IMR-90 (cell line): ENCODE measurements around the gene PRR12. TPM values are rescaled to one million over a fixed set of nuclear protein-coding genes. Genes with fewer than 3 reads are reported as not detected.

Experiments
- ATAC-seq: fragments of 200-7000 bp; cut with Tn5 transposase; 2 replicates; pipeline ENCODE4 v1.9.1; 2020; ENCODE audit warnings: low read depth, mild to moderate bottlenecking, moderate library complexity
- BruUV-seq: library from RNA; stranded (reverse); fragments of 400-500 nt; replicated peaks from 2 replicates; lab custom pipeline; 2021; lab: Mats Ljungman, UMichigan
- CTCF ChIA-PET: fragments of 300-600 bp; formaldehyde crosslinking; extraction: SDS; loops from one replicate; lab custom pipeline; 2021; ENCODE audit warnings: antibody characterized with exemption; lab: Yijun Ruan, JAX
- POLR2A ChIA-PET: fragments of 300-600 bp; sonication (Branson Sonifier 250); formaldehyde crosslinking; loops from one replicate; lab custom pipeline; 2022; ENCODE audit warnings: antibody characterized with exemption; ENCODE audit not compliant: unreplicated experiment; lab: Charles Lee
- DNase-seq: peaks from one replicate; pipeline ENCODE4 v3.0.0; 2013
- H2AFZ ChIP-seq: replicated peaks from 2 replicates; pipeline ENCODE3; 2013; ENCODE audit warnings: low read length, mild to moderate bottlenecking; ENCODE audit not compliant: poor library complexity
- H2AK5ac ChIP-seq: 2 replicates; pipeline ENCODE4 v1.6.1; 2013; ENCODE audit warnings: low read depth, low read length, inconsistent platforms
- H2AK9ac ChIP-seq: replicated peaks from 2 replicates; pipeline ENCODE3; 2013; ENCODE audit warnings: mild to moderate bottlenecking, low read depth, low read length, moderate library complexity; ENCODE audit not compliant: poor library complexity
- H2BK120ac ChIP-seq: 2 replicates; pipeline ENCODE4 v1.6.1; 2013; ENCODE audit warnings: low read depth, low read length, inconsistent platforms
- H2BK15ac ChIP-seq: 3 replicates; pipeline ENCODE4 v1.6.1; 2013; ENCODE audit warnings: low read depth, low read length, inconsistent platforms
- H2BK20ac ChIP-seq: 2 replicates; pipeline ENCODE4 v1.6.1; 2013; ENCODE audit warnings: low read depth, mild to moderate bottlenecking, inconsistent platforms, low read length, moderate library complexity
- H2BK5ac ChIP-seq: 2 replicates; pipeline ENCODE4 v1.6.1; 2013; ENCODE audit warnings: mild to moderate bottlenecking, low read depth, low read length, inconsistent platforms; ENCODE audit not compliant: poor library complexity, severe bottlenecking
- H3K14ac ChIP-seq: replicated peaks from 2 replicates; pipeline ENCODE4 v1.6.1; 2013; ENCODE audit warnings: low read depth, low read length, inconsistent platforms
- H3K18ac ChIP-seq: 2 replicates; pipeline ENCODE4 v1.6.1; 2013; ENCODE audit warnings: low read depth, low read length, control low read depth
- H3K23ac ChIP-seq: 2 replicates; pipeline ENCODE4 v1.6.1; 2013; ENCODE audit warnings: low read depth, low read length, inconsistent platforms
- H3K27ac ChIP-seq: 2 replicates; pipeline ENCODE4 v1.5.1; 2013; ENCODE audit warnings: mild to moderate bottlenecking, control low read depth, low read length; ENCODE audit not compliant: insufficient read depth
- H3K27me3 ChIP-seq: 2 replicates; pipeline ENCODE4 v1.6.1; 2013; ENCODE audit warnings: low read length; ENCODE audit not compliant: control insufficient read depth, insufficient read depth
- H3K36me3 ChIP-seq: 2 replicates; pipeline ENCODE4 v1.6.1; 2013; ENCODE audit warnings: low read length, mixed read lengths; ENCODE audit not compliant: control insufficient read depth, insufficient read depth
- H3K4ac ChIP-seq: 2 replicates; pipeline ENCODE4 v1.6.1; 2013; ENCODE audit warnings: low read depth, low read length, inconsistent platforms
- H3K4me1 ChIP-seq: 2 replicates; pipeline ENCODE4 v1.6.1; 2013; ENCODE audit warnings: low read length, mixed read lengths; ENCODE audit not compliant: control insufficient read depth, insufficient read depth
- H3K4me2 ChIP-seq: 2 replicates; pipeline ENCODE4 v1.6.1; 2013; ENCODE audit warnings: low read depth, mild to moderate bottlenecking, control low read depth, low read length, moderate library complexity
- H3K4me3 ChIP-seq: 2 replicates; pipeline ENCODE4 v1.5.1; 2013; ENCODE audit warnings: low read depth, mild to moderate bottlenecking, control low read depth, low read length, moderate library complexity; ENCODE audit not compliant: insufficient read depth
- H3K56ac ChIP-seq: 2 replicates; pipeline ENCODE4 v1.6.1; 2013; ENCODE audit warnings: low read length, inconsistent platforms; ENCODE audit not compliant: insufficient read depth; ENCODE audit errors: extremely low read depth
- H3K79me1 ChIP-seq, 2 experiments: 2 replicates each; pipeline ENCODE4 v1.6.1; 2013; ENCODE audit warnings: low read length in 2 of 2, inconsistent platforms in 1 of 2, low read depth in 1 of 2
- H3K9ac ChIP-seq: 2 replicates; pipeline ENCODE4 v1.6.1; 2013; ENCODE audit warnings: low read depth, low read length, control low read depth
- H3K9me1 ChIP-seq: 2 replicates; pipeline ENCODE4 v1.6.1; 2013; ENCODE audit warnings: low read length, inconsistent platforms; ENCODE audit not compliant: insufficient read depth
- H3K9me3 ChIP-seq: 2 replicates; pipeline ENCODE4 v1.6.1; 2013; ENCODE audit warnings: low read length; ENCODE audit not compliant: control insufficient read depth, insufficient read depth
- H4K20me1 ChIP-seq: 2 replicates; pipeline ENCODE4 v1.6.1; 2013; ENCODE audit warnings: low read length, inconsistent platforms; ENCODE audit not compliant: insufficient read depth
- H4K5ac ChIP-seq: 2 replicates; pipeline ENCODE4 v1.6.1; 2013; ENCODE audit warnings: mild to moderate bottlenecking, low read depth, low read length, control low read depth
- H4K8ac ChIP-seq, 2 experiments: 2 replicates each; pipeline ENCODE4 v1.6.1; 2013; ENCODE audit warnings: low read depth in 2 of 2, low read length in 2 of 2, control low read depth in 1 of 2, inconsistent platforms in 1 of 2
- H4K91ac ChIP-seq: 2 replicates; pipeline ENCODE4 v1.6.1; 2013; ENCODE audit warnings: low read depth, low read length, inconsistent platforms; ENCODE audit not compliant: insufficient read depth
- BHLHE40 ChIP-seq: fragments of 150-350 bp; IDR thresholded peaks from 2 replicates; pipeline ENCODE4 v1.6.1; 2016; ENCODE audit warnings: mild to moderate bottlenecking, low read depth, low read length
- CEBPB ChIP-seq: IDR thresholded peaks from 2 replicates; pipeline ENCODE4 v1.6.1; 2012; ENCODE audit warnings: low read depth, low read length, improper control_type of control experiment
- MAFK ChIP-seq: IDR thresholded peaks from 2 replicates; pipeline ENCODE4 v1.6.1; 2012; ENCODE audit warnings: low read depth, low read length, improper control_type of control experiment
- POLR2A ChIP-seq: IDR thresholded peaks from 2 replicates; pipeline ENCODE4 v1.6.1; 2012; ENCODE audit warnings: mild to moderate bottlenecking, low read depth, low read length
- USF2 ChIP-seq: fragments of 150-350 bp; IDR thresholded peaks from 2 replicates; pipeline ENCODE4 v1.6.1; 2017; ENCODE audit warnings: mild to moderate bottlenecking, antibody characterized with exemption, low read length, low read depth
- WGBS, 2 experiments: methylation state at CpG; one replicate each; pipeline versions ENCODE4 v1.1.5 to v1.1.7; 2013; ENCODE audit warnings: missing lambda C conversion rate in 2 of 2; ENCODE audit not compliant: insufficient read length in 1 of 2; ENCODE audit errors: extremely low coverage in 2 of 2; 5-methylcytosine and 5-hydroxymethylcytosine counted together
- dilution Hi-C: fragments of 300-500 bp; cut with HindIII; formaldehyde crosslinking; loops from one replicate; pipeline ENCODE4 v1.14.3; 2018; ENCODE audit warnings: low sequenced_read_pairs; ENCODE audit not compliant: unreplicated experiment
- in situ Hi-C: fragments of 300-500 bp; cut with MboI; formaldehyde crosslinking; loops from 3 replicates; pipeline ENCODE4 v1.14.3; 2019; ENCODE audit warnings: low sequenced_read_pairs, inconsistent platforms, mixed read lengths
- intact Hi-C: fragments of 100-400 bp; cut with micrococcal nuclease; formaldehyde crosslinking; loops from 2 replicates; pipeline ENCODE4 v1.10.0; 2022
- polyA plus RNA-seq, 3 experiments: library from polyadenylated mRNA; depleted of rRNA; stranded (reverse); fragments of >200 nt; gene quantifications; 2 replicates each; pipeline ENCODE4 v1.2.3, GENCODE V29; 2012; ENCODE audit warnings: low replicate concordance in 1 of 3
- total RNA-seq: library from RNA; depleted of rRNA; stranded (reverse); fragments of >200 nt; gene quantifications from 2 replicates; pipeline ENCODE4 v1.2.3, GENCODE V29; 2012
- TF ChIP-seq, protein P1 (sequence below): conservative IDR thresholded peaks from 2 replicates; pipeline ENCODE4 v1.5.1; 2012; ENCODE audit warnings: mild to moderate bottlenecking, low read depth, low read length, improper control_type of control experiment

Gene PRR12
- total and polyA plus RNA-seq, 2 of the 4 experiments (the other 2 are of a cell fraction), result 0.36 to 4.1 TPM

DNA sequence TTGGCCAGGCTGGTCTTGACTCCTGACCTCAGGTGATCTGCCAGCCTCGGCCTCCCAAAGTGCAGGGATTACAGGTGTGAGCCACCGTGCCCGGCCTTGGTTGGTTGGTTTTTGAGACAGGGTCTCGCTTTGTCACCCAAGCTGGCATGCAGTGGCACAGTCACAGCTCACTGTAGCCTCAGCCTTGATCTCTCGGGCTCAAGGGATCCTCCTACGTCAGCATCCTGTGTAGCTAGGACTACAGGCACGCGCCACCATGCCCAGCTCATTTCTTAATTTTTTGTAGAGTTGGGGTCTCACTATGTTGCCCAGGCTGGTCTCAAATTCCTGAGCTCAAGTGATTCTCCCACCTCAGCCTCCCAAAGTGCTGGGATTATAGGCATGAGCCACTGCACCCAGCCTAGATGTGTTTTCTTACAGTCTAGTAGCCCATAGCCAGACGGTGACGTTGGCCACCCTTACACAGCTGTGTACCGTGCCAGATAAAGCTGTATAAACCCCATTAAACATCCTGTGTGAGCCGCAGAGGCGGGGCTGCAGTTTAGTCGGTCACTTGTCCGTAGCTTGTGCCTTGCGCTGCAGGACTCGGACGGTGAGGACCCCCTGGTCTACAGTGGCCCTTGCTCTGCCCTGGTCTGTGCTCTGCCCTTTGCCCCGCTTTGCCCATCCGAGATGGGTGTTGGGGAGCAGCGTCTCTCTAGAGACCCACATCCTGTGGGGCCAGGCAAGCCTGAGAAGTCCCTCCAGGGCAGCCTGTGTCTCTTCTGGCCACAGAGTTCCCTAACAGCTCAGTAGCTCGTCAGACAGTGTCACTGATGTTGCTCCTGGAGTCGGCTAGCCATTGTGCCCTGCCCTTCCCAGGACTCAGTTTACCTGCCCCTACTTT lies 64.8 kb downstream of the PRR12 start:
- BruUV-seq, result no TSS peak
- H2BK5ac ChIP-seq, result no peak overlapping the region
- no peak overlapping the region for H2BK120ac ChIP-seq
- H3K4me3 ChIP-seq, result no peak overlapping the region
- no peak overlapping the region for H2AFZ ChIP-seq
- TF ChIP-seq, protein P1, sequence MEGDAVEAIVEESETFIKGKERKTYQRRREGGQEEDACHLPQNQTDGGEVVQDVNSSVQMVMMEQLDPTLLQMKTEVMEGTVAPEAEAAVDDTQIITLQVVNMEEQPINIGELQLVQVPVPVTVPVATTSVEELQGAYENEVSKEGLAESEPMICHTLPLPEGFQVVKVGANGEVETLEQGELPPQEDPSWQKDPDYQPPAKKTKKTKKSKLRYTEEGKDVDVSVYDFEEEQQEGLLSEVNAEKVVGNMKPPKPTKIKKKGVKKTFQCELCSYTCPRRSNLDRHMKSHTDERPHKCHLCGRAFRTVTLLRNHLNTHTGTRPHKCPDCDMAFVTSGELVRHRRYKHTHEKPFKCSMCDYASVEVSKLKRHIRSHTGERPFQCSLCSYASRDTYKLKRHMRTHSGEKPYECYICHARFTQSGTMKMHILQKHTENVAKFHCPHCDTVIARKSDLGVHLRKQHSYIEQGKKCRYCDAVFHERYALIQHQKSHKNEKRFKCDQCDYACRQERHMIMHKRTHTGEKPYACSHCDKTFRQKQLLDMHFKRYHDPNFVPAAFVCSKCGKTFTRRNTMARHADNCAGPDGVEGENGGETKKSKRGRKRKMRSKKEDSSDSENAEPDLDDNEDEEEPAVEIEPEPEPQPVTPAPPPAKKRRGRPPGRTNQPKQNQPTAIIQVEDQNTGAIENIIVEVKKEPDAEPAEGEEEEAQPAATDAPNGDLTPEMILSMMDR, result no peak
- no peak for TF ChIP-seq POLR2A
- TF ChIP-seq MAFK, result no peak
- no peak for TF ChIP-seq BHLHE40
- no peak for TF ChIP-seq CEBPB
- TF ChIP-seq USF2, result no peak
- 93% methylated on average over 9 of the region's 23 CpGs; no CpG with 5 or more reads in 1 of the 2 experiments for WGBS, 2 experiments
- no peaks in the 10 kb centered on the region for H3K4me1 ChIP-seq
- H3K36me3 ChIP-seq, result peaks cover 84% of the 10 kb centered on the region
- H3K9ac ChIP-seq, result no peak overlapping the region
- no peak overlapping the region for H2BK15ac ChIP-seq
- H3K14ac ChIP-seq, result no peak overlapping the region
- H3K23ac ChIP-seq, result no peak overlapping the region
- H4K91ac ChIP-seq, result no peak overlapping the region
- H3K27ac ChIP-seq, result no peak overlapping the region
- intact Hi-C loops, result no loop called here
- H4K8ac ChIP-seq, result no peak overlapping the region
- H3K4me2 ChIP-seq, result no peak overlapping the region
- peaks cover 12 to 48% of the 10 kb centered on the region in 2 experiments; a peak in 2 of 4 replicates for H3K79me1 ChIP-seq
- no peak overlapping the region for H3K56ac ChIP-seq
- H3K9me1 ChIP-seq, result no peaks in the 10 kb centered on the region
- ChIA-PET CTCF (interaction anchor here (0.6 to 1.1 kb wide), 2 partner anchors 13 to 1565 kb away, joined by 3 read pairs; partner anchors contain the start of gene SCAF1), POLR2A (interaction anchor here (1.0 kb wide), 1 partner anchor 16 kb away, joined by 3 read pairs; no protein-coding TSS in a partner anchor)
- ATAC-seq (no peak), DNase-seq (no peak)
- no peaks in the 10 kb centered on the region for H3K9me3 ChIP-seq
- no peak overlapping the region for H4K5ac ChIP-seq
- dilution Hi-C loops, result no loop called here
- in situ Hi-C loops, result no loop called here
- H2AK5ac ChIP-seq, result no peak overlapping the region
- no peaks in the 10 kb centered on the region for H3K27me3 ChIP-seq
- H4K20me1 ChIP-seq, result peaks cover 28% of the 10 kb centered on the region
- H3K4ac ChIP-seq, result no peak overlapping the region
- peak overlapping the region; percentile 42 for H2AK9ac ChIP-seq
- no peak overlapping the region for H2BK20ac ChIP-seq
- H3K18ac ChIP-seq, result no peak overlapping the region
